Keratinocyte (primary cell): Measurements from ENCODE around the gene RBMS3.

Source experiments
- CTCF ChIP-seq, 3 experiments: IDR thresholded peaks in 1 of 3; conservative IDR thresholded peaks in 1 of 3; optimal IDR thresholded peaks in 1 of 3; 2 replicates in 2 of 3; 3 replicates in 1 of 3; pipeline versions ENCODE3 to v1.5.1; 2011; ENCODE audit warnings: low read length in 3 of 3, mild to moderate bottlenecking in 3 of 3, moderate library complexity in 2 of 3, control low read depth in 1 of 3, inconsistent platforms in 1 of 3; ENCODE audit not compliant: insufficient read depth in 2 of 3; ENCODE audit errors: extremely low read depth in 1 of 3
- EZH2 ChIP-seq: IDR thresholded peaks from one replicate; pipeline ENCODE4 v1.6.1; 2012; ENCODE audit warnings: inconsistent platforms, mild to moderate bottlenecking, low read length, moderate library complexity

GRCh38 chr3:29565236-29565635 lies 284.4 kb downstream of the RBMS3 start:
- TF ChIP-seq CTCF (optimal IDR thresholded peaks at IDR 0.05 in 1 of 3, IDR thresholded peaks at IDR 0.05 in 1 of 3, conservative IDR thresholded peaks at IDR 0.05 in 1 of 3; ENCODE audit: extremely low read depth in 1 of 3, insufficient read depth in 2 of 3, low read length in 3 of 3) = no peak
- TF ChIP-seq EZH2 = no peak
